Measurements from ENCODE around the gene SLIRP.
"Not testable (repeated sequence)": the region's sequence is repeated elsewhere in the genome, so short reads cannot be mapped to it uniquely, and the experiment has no call there.

The SLIRP gene

DNA sequence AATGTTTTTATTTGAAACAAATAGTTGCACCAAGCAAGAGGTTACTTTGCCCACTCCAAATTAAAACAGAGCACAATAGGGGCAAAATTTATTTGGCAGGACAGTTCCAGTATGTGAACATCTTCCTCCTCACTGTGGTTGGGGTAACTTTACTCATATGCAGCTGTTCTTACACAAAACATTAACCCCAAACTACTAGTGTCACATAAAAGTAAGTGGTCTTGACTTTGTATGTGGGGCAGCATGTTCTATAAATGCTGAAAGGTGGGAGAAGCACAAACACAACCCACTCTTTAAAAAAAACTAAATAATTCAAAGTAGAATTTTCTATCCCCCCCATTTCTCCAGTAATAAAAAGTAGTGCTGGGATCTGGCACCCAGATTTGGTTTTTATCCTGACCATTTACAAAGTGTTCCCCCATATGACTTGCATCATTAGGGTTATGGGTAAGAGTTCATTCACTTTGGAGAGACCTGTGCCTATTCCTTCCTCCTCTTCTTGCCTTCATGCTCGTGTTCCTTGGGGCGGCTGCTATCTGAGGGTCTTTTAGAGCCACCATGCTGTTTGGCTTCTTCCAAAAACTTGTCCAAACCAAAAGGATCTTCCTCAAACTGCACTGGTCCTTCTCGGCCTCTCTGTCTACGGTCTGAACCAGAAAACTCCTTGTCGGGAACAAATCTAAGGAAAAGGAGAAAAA lies 9.9 kb downstream of the SLIRP start:
- Mint-ChIP-seq H3K36me3 (peaks cover 100% of the 10 kb centered on the region), H3K4me1 (peaks cover 10% of the 10 kb centered on the region), H3K9me3 (no peaks in the 10 kb centered on the region), H3K4me3 (no peak overlapping the region), H3K27ac (peak overlapping the region; percentile 76)
- DNase-seq (ENCODE audit: low spot score in 2 of 2) (no peak), ATAC-seq (no peak)

DNA sequence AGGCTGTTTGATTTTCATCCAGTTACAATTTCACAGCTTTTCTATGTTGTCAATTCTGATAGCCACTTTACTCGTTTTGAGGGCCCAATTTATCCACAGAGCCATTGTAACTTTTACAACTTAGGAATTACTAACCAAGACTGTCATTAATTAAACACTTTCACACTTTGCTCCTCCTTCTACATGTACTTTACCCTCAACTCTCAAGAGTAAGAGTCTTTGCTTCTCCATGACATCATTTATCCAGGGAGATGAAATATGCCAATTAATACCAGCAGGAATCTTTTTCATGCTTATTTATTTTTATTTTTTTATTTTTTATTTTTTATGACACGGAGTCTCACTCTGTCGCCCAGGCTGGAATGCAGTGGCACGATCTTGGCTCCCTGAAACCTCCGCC lies 13.5 kb downstream of the SLIRP start:
- Mint-ChIP-seq H3K36me3 (peaks cover 100% of the 10 kb centered on the region), H3K4me1 (no peaks in the 10 kb centered on the region)
- no peak for ATAC-seq

DNA sequence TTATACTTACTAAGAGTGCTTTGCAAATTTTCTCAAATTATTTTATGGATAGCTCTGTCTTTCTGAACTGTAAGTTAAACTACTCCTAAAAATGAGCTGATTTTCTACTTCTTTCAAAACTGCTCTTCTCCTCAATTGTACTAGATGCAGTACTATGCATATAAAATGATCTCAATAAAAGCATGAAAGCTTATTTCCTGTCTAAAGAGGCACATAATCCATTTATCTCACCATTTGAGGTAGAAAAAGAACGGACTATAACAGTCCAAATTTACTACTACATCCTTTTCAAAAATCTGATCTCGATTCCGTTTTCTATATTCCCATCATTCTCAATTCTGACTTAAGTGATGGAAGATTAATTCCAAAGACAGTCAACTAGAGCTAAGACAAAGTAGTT lies 14.4 kb downstream of the SLIRP start:
- ATAC-seq: no peak
- Mint-ChIP-seq H3K27ac (no peak overlapping the region), H3K9me3 (no peaks in the 10 kb centered on the region), H3K36me3 (peaks cover 100% of the 10 kb centered on the region), H3K4me1 (no peaks in the 10 kb centered on the region), H3K4me3 (no peak overlapping the region)
- DNase-seq (ENCODE audit: low spot score in 2 of 2): no peak

More for the DNA sequence above, 13.5 kb downstream of the SLIRP start:
- no peaks in the 10 kb centered on the region for H3K9me3 Mint-ChIP-seq
- no peak overlapping the region for H3K4me3 Mint-ChIP-seq
- DNase-seq (ENCODE audit: low spot score in 2 of 2): no peak
- H3K27ac Mint-ChIP-seq: no peak overlapping the region

DNA sequence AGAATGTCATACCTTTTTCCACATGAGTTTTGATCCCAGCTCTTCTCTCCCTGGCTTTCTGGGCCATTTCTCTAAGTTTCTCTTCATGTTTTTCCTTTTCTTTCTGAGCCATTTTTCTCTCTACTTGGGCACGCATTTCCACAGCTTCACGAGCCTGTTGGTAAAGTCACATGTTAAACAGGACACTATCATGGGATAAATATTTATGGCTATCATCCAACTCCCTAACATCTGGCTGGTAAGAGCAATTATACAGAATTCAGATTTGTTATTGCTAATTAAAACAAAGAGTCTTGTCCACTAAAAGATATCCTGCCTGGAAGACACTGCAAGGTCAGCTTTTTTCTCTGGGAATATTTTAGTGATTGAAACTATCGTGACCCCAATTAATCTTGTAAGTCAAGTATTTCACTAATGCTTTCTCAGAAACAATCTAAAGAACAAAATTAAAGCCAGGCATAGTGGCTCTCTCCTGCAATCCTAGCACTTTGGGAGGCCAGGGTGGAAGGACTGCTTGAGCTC lies 23.1 kb downstream of the SLIRP start:
- Mint-ChIP-seq H3K27ac (peak overlapping the region; percentile 17), H3K36me3 (peaks cover 100% of the 10 kb centered on the region), H3K9me3 (no peaks in the 10 kb centered on the region), H3K4me3 (no peak overlapping the region), H3K4me1 (peaks cover 4% of the 10 kb centered on the region)
- DNase-seq (ENCODE audit: low spot score in 2 of 2): no peak
- ATAC-seq: no peak

DNA sequence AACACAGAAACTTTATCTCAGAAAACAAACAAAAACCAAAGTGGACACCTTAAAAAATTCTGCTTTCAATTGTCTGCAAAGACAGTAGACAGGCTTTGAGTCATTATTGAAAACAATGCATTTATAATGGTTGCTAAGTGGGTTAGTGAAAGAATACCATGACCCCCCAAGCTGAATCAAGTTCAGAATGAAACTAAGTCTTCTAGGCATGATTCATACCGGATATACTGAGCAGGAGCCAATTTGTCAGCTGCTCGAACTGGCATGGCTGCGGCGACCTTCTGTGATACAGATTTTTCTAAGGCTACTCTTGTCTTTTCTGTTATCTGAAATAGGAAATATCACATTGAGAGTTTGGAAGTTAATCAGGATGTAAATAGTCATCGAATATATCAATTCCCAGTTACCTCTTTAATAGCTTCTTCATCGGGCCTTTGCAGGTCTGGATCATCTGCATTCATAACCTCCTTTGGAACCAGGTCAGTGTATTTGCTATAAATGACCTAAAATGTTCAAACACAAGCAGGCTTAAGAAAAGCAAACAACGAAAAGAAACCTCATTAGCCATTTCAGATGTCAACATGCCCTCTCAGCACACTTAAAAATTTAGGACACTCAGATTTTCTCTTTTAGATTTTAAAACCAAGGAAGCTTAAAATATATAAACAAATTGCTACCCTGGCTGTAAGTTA lies 30.8 kb downstream of the SLIRP start:
- peak overlapping the region; percentile 77 for H3K27ac Mint-ChIP-seq
- no peaks in the 10 kb centered on the region for H3K9me3 Mint-ChIP-seq
- peaks cover 95% of the 10 kb centered on the region for H3K36me3 Mint-ChIP-seq
- H3K4me3 Mint-ChIP-seq: peak overlapping the region; percentile 29
- DNase-seq (ENCODE audit: low spot score in 2 of 2): peak in 1 of 2 donors; percentile 58
- peak; percentile 98 for ATAC-seq
- peaks cover 37% of the 10 kb centered on the region for H3K4me1 Mint-ChIP-seq

DNA sequence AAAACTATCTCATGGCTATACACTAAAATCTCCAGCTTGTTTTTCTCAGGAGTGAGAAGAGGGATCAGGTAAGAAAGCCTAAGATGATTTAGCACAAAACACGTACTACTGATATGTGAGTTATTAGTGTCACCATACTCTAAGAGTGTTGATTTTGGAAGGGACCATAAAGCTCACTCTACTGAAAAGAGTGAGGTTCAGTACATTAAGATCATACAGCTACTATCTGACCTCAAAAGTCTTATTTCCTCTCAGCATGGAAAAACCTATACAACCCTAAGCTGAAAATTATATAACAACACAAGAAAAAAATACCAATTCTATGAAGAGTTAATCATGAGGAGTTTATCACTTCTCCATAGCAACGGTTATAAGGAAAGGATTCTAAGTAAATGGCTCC lies 33.5 kb downstream of the SLIRP start:
- Mint-ChIP-seq H3K4me1 (peaks cover 36% of the 10 kb centered on the region), H3K9me3 (no peaks in the 10 kb centered on the region), H3K27ac (peak overlapping the region; percentile 84), H3K36me3 (peaks cover 95% of the 10 kb centered on the region), H3K4me3 (no peak overlapping the region)
- no peak for DNase-seq (ENCODE audit: low spot score in 2 of 2)
- ATAC-seq: peak; percentile 31

DNA sequence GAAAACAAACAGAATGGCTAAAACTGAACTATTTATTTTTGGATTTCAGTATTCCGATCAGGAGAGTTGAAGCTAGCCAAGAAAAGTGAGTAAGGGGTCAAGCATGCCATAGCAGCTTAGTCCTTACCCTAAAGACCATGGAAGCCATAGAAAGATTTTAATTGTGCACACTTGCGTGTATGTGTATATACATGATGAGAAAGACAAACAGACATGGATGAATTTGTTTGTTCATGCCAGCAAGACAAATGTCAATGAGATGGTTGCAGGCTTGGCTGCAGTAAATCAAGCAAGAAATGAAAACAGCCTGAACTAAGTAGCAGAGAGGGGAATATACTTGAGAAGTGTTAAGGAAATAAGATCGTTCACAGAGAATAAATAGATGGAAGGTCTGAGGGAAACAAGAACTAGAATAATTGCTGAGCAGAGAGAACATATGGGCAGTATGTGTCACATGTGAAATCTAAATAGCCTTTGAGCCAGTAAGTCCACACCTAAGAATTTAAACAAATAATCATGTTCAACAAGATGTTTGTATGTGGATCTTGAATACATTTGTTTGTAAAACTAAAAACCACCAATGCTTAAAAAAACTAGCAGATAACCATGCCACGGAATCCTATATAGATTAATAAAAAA lies 38.3 kb downstream of the SLIRP start:
- no peak for ATAC-seq
- DNase-seq (ENCODE audit: low spot score in 2 of 2): no peak
- no peak overlapping the region for H3K4me3 Mint-ChIP-seq
- peaks cover 17% of the 10 kb centered on the region for H3K4me1 Mint-ChIP-seq
- no peaks in the 10 kb centered on the region for H3K9me3 Mint-ChIP-seq
- H3K36me3 Mint-ChIP-seq: peaks cover 100% of the 10 kb centered on the region
- H3K27ac Mint-ChIP-seq: peak overlapping the region; percentile 27

DNA sequence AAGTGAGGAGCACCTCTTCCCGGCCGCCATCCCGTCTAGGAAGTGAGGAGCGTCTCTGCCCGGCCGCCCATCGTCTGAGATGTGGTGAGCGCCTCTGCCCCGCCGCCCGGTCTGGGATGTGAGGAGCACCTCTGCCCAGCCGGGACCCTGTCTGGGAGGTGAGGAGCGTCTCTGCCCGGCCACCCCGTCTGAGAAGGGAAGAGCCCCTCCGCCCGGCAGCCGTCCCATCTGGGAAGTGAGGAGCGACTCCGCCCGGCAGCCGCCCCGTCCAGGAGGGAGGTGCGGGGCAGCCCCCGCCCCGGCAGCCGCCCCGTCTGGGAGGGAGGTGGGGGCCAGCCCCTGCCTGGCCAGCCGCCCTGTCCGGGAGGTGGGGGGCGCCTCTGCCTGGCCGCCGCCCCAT lies 39.5 kb downstream of the SLIRP start:
- not testable (repeated sequence) for ATAC-seq; H3K9me3 Mint-ChIP-seq; H3K4me1 Mint-ChIP-seq; DNase-seq (ENCODE audit: low spot score in 2 of 2); H3K4me3 Mint-ChIP-seq; H3K27ac Mint-ChIP-seq
- peaks cover 100% of the 10 kb centered on the region for H3K36me3 Mint-ChIP-seq

DNA sequence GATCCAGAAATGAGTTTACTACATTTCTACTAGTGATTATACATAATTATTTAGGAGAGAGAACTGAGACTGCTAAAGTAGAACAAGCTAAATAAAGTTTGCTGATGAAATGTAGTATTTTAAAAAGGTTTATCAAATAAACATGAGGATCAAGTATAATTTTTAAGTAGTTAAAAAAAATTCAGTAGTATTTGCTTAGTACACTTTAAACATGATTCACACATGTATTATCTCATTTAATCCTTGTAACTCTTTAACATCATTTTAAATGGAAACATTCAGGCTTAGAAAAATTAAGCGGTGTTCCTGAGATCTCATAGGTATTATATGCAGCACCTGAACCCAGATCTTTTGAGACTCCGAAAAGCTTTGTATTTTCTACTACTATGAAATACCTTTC lies 44.4 kb downstream of the SLIRP start:
- no peak overlapping the region for H3K4me3 Mint-ChIP-seq
- H3K36me3 Mint-ChIP-seq: peaks cover 99% of the 10 kb centered on the region
- DNase-seq (ENCODE audit: low spot score in 2 of 2) (no peak), ATAC-seq (no peak)
- peaks cover 25% of the 10 kb centered on the region for H3K4me1 Mint-ChIP-seq
- peak overlapping the region; percentile 33 for H3K27ac Mint-ChIP-seq
- H3K9me3 Mint-ChIP-seq: no peaks in the 10 kb centered on the region

DNA sequence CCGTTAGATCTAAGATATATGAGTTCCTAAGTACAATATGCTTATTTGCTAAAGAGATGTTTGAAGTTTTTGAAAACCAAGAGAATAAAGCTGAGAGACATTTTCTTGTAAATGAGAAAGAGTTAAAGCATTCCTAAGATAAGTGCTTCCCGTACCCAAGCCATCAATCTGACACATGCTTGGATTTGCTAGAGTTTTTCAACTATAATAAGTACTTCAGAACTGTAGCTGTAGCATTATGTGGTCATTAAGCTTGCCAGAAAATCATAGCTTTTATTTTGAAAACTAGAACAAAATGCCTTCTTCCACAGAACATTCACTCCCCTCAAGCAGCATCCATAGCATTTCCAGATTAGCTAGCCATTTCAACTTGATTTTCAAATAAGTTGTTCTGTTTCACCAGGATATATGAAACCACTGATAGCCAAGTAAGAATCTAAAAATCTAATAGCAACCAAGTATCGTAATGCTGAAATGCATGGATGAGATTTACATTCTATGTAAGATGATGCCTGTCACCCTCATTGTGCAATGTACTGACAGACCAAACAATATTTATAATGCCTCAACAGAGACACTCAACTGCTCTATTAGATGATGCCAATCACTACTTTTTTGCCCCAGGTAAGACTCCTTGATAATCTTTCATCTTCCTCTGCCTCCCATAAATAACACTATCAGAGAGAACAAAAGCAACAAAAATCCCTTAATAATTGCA lies 45.1 kb downstream of the SLIRP start:
- Mint-ChIP-seq H3K36me3 (peaks cover 99% of the 10 kb centered on the region), H3K4me1 (peaks cover 32% of the 10 kb centered on the region), H3K9me3 (no peaks in the 10 kb centered on the region), H3K4me3 (no peak overlapping the region), H3K27ac (no peak overlapping the region)
- ATAC-seq: no peak
- DNase-seq (ENCODE audit: low spot score in 2 of 2): no peak

DNA sequence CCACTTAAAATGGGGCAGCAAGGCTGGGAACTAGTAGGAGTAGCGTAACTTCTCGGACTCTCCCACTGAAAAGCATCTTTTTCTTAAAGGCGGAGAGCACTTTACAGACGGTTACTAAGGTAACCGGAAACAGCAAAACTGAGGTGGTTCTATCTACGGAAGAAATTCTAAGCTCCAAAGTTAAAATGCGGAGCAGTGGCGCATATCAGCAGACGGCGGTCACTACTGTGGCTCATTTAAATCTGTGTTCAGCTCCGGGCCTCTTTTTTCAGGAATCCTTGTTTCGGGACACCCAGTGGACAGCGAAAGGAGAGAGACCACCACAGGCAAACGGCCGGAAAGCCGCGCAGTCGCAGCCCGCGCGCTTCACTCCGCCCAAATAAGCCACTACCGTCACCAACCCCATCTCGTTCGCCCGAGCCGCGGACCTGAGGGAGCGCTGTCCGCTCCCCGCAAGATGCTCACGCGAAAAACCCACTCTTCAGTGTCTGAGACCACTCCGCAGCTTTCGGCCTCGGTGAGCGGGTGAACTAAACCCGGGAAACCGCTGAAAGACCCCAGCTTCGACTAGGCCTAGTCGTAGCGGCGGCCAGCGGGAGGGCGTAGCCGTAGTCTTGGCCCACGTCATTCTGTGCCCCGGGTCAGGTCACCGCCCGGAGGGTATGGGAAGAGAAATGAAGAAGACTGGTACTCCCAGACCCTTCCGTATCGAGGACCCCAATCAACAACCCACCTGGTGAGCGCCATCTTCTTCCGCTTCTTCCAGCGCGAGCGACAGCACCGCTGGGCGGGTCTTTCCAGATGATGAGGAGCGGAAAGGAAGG lies 52.7 kb downstream of the SLIRP start, which contains the start of gene SNW1:
Gene SNW1 (minus strand): TSS at position 776 of the 824 bp plus-strand sequence. CDS start 29 bp downstream, at position 747.
- DNase-seq (ENCODE audit: low spot score in 2 of 2): peak; percentile 71 to 91
- H3K4me3 Mint-ChIP-seq: peak within 1 kb of the TSS; percentile 94
- ATAC-seq: peak; percentile 96
- H3K9me3 Mint-ChIP-seq: no peaks in the 10 kb centered on the region
- H3K27ac Mint-ChIP-seq: peak within 1 kb of the TSS; percentile 97
- peaks cover 42% of the 10 kb centered on the region for H3K4me1 Mint-ChIP-seq
- peaks cover 50% of the 10 kb centered on the region for H3K36me3 Mint-ChIP-seq

DNA sequence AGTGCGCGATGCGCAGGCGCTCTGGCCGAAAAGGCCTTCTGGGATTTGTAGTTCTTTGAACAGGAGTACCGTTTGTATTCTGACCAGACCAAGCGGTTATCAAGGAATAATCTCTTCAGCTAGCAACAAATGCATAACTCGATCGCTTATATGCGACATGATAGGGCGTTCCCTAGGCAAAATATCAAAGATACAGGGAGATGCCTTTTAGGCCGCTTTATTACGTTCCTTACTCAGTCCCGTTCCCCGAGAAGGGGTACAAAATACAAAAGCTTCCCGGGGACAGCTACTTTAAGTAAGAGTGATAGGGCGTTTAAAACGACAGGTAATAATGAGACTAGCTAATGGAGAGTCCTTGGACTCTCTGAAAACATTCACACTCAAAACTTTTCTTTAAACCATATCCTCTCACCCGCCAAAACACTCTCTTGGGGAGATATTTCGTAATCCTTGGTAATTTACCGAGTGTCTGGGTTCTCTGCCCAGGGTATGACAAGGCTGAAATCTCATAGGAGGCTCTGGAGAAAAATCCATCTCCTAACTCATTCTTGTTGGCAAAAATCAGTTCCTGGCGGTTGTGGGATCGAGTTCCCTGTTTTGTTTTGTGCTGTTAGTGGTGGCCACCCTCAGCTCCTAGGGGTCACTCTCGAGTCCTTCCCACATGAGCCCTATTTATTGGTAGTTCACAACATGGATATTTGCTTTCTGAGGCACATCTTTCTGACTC lies 53.5 kb downstream of the SLIRP start:
- peaks cover 36% of the 10 kb centered on the region for H3K4me1 Mint-ChIP-seq

DNA sequence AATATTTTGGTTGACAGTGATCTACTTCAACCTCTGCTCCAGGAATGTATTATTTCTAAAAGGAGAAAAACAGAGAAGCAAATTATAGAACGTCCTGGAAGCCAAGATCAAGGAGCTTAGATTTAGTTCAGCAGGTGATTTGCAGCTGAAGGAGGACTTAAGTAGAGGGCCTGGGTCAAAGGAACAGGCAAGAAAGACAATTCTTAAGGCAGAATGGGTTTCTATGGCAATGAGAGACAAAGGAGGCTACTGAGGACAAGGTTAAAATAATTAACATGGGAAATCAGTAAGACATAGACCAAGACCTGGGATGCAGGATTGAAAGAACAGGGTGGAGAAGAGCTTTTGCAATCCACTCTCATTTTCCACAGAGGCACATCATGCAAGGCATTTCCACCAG lies 55.4 kb downstream of the SLIRP start:
- ATAC-seq: no peak
- Mint-ChIP-seq H3K4me3 (no peak overlapping the region), H3K27ac (no peak overlapping the region), H3K9me3 (no peaks in the 10 kb centered on the region), H3K4me1 (peaks cover 20% of the 10 kb centered on the region), H3K36me3 (peaks cover 25% of the 10 kb centered on the region)
- no peak for DNase-seq (ENCODE audit: low spot score in 2 of 2)

More for the DNA sequence above, 53.5 kb downstream of the SLIRP start:
- ATAC-seq (no peak), DNase-seq (ENCODE audit: low spot score in 2 of 2) (no peak)
- Mint-ChIP-seq H3K36me3 (peaks cover 43% of the 10 kb centered on the region), H3K27ac (peak overlapping the region; percentile 97), H3K9me3 (no peaks in the 10 kb centered on the region), H3K4me3 (peak overlapping the region; percentile 94)

DNA sequence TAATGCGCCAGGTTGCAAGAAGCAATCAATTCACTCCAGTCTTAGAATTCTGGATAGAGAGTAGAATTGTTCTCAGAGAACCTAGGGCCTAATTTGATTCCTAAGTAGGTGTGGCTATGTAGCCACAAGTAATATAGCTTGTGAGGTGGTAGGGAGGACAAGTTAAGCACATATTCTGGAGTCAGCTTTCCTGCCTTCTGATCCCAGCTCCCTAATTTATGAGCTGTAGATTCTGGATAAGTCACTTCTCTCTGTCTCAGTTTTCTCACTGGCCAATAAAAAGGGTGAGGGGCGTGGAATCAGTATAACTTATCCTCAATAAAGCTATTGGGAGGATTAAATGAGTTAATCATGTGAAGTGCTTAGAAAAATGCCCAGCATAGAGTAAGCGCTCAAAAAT lies 56.1 kb downstream of the SLIRP start:
- no peak for ATAC-seq
- peaks cover 14% of the 10 kb centered on the region for H3K4me1 Mint-ChIP-seq
- DNase-seq (ENCODE audit: low spot score in 2 of 2): no peak
- H3K27ac Mint-ChIP-seq: no peak overlapping the region
- H3K9me3 Mint-ChIP-seq: no peaks in the 10 kb centered on the region
- no peak overlapping the region for H3K4me3 Mint-ChIP-seq
- H3K36me3 Mint-ChIP-seq: peaks cover 18% of the 10 kb centered on the region
